ENCODE measurements around the gene SLC25A26.
A peak's percentile ranks its signal among the peaks of the same experiment; 100 is the strongest.

SLC25A26 gene

GRCh38 chr3:66182246-66182645, 38.6 kb upstream of the SLC25A26 start:
- no peak overlapping the region for H3K4me3 ChIP-seq (replicated peaks in 1 of 2; ENCODE audit: low read depth in 2 of 2, low read length in 2 of 2)
- no peak for TF ChIP-seq CTCF (IDR thresholded peaks at IDR 0.05; ENCODE audit: low read depth, low read length)
- peak in 1 of 2 donors; percentile 10 for DNase-seq (ENCODE audit: low read depth in 2 of 2)

GRCh38 chr3:66186545-66186944, 34.3 kb upstream of the SLC25A26 start:
- no peak for DNase-seq (ENCODE audit: low read depth in 2 of 2)
- TF ChIP-seq CTCF (IDR thresholded peaks at IDR 0.05; ENCODE audit: low read depth, low read length) = no peak

GRCh38 chr3:66195347-66195783, 25.4 kb upstream of the SLC25A26 start:
- DNase-seq (ENCODE audit: low read depth in 2 of 2) = peak; percentile 48 to 55
- TF ChIP-seq CTCF (IDR thresholded peaks at IDR 0.05; ENCODE audit: low read depth, low read length) = peak; percentile 22
- no peak overlapping the region for H3K4me3 ChIP-seq (replicated peaks in 1 of 2; ENCODE audit: low read depth in 2 of 2, low read length in 2 of 2)

More at GRCh38 chr3:66186545-66186944, 34.3 kb upstream of the SLC25A26 start:
- H3K4me3 ChIP-seq (replicated peaks in 1 of 2; ENCODE audit: low read depth in 2 of 2, low read length in 2 of 2) = no peak overlapping the region

- no peak overlapping the region for H3K4me3 ChIP-seq (replicated peaks in 1 of 2; ENCODE audit: low read depth in 2 of 2, low read length in 2 of 2)
- TF ChIP-seq CTCF (IDR thresholded peaks at IDR 0.05; ENCODE audit: low read depth, low read length) = peak; percentile 25
- peak in 1 of 2 donors; percentile 19 for DNase-seq (ENCODE audit: low read depth in 2 of 2)
Measured at GRCh38 chr3:66196633-66197032, 24.2 kb upstream of the SLC25A26 start.

GRCh38 chr3:66198437-66199088, 22.2 kb upstream of the SLC25A26 start:
- no peak for DNase-seq (ENCODE audit: low read depth in 2 of 2)
- no peak overlapping the region for H3K4me3 ChIP-seq (replicated peaks in 1 of 2; ENCODE audit: low read depth in 2 of 2, low read length in 2 of 2)
- TF ChIP-seq CTCF (IDR thresholded peaks at IDR 0.05; ENCODE audit: low read depth, low read length) = no peak

- DNase-seq (ENCODE audit: low read depth in 2 of 2) = no peak
- no peak for TF ChIP-seq CTCF (IDR thresholded peaks at IDR 0.05; ENCODE audit: low read depth, low read length)
- H3K4me3 ChIP-seq (replicated peaks in 1 of 2; ENCODE audit: low read depth in 2 of 2, low read length in 2 of 2) = no peak overlapping the region
Measured at GRCh38 chr3:66199089-66199473, 21.7 kb upstream of the SLC25A26 start.

- no peak for DNase-seq (ENCODE audit: low read depth in 2 of 2)
- H3K4me3 ChIP-seq (replicated peaks in 1 of 2; ENCODE audit: low read depth in 2 of 2, low read length in 2 of 2) = no peak overlapping the region
- no peak for TF ChIP-seq CTCF (IDR thresholded peaks at IDR 0.05; ENCODE audit: low read depth, low read length)
Measured at GRCh38 chr3:66200147-66200546, 20.7 kb upstream of the SLC25A26 start.
